A549 (cell line): ENCODE data around the gene STK33. TPM values are rescaled to one million over a fixed set of nuclear protein-coding genes. Genes with fewer than 3 reads are reported as not detected.

Experiments
- ATAC-seq, 2 experiments: fragments of 200-7000 bp in 1 of 2; fragments of >200 bp in 1 of 2; cut with Nextera tagmentation in 1 of 2; cut with Tn5 transposase in 1 of 2; 3 replicates each; pipeline versions ENCODE4 v1.8.0 to v1.9.1; 2018 to 2020; ENCODE audit warnings: mild to moderate bottlenecking in 1 of 2, moderate library complexity in 1 of 2
- CTCF ChIA-PET: fragments of 300-600 bp; sonication (Branson Sonifier 250); formaldehyde crosslinking; extraction: SDS; loops from one replicate; lab custom pipeline; 2021; ENCODE audit warnings: antibody characterized with exemption, inconsistent platforms; lab: Yijun Ruan, JAX
- POLR2A ChIA-PET: fragments of 350-600 bp; formaldehyde crosslinking; extraction: SDS; loops from one replicate; lab custom pipeline; 2021; ENCODE audit warnings: antibody characterized with exemption, inconsistent platforms; lab: Yijun Ruan, JAX
- DNase-seq, 2 experiments: peaks; one replicate each; pipeline versions ENCODE4 v3.0.0 to v3.0.0-alpha.2; 2011 to 2016; ENCODE audit warnings: low read depth in 1 of 2, low spot score in 1 of 2
- FAIRE-seq: peaks from 2 replicates; lab custom pipeline; 2011; peaks lifted over from hg19 to GRCh38; lab: Jason Lieb, UNC
- H3K27ac ChIP-seq, 2 experiments: fragments of >200 bp; sonication (Bioruptor Twin); formaldehyde crosslinking; 3 replicates each; pipeline ENCODE4 v1.5.1; 2016 to 2017
- H3K4me1 ChIP-seq: fragments of >200 bp; sonication (Bioruptor Twin); formaldehyde crosslinking; 3 replicates; pipeline ENCODE4 v1.6.1; 2016
- H3K4me2 ChIP-seq: fragments of >200 bp; sonication (Bioruptor Twin); formaldehyde crosslinking; 3 replicates; pipeline ENCODE4 v1.6.1; 2016
- H3K4me3 ChIP-seq: fragments of >200 bp; sonication (Bioruptor Twin); formaldehyde crosslinking; 3 replicates; pipeline ENCODE4 v1.5.1; 2016
- H3K9me3 ChIP-seq: fragments of >200 bp; sonication (Bioruptor Twin); formaldehyde crosslinking; 3 replicates; pipeline ENCODE4 v1.6.1; 2016
- ATOH8 ChIP-seq: fragments of 250-450 bp; sonication (Bioruptor Pico); IDR thresholded peaks from 2 replicates; pipeline ENCODE4 v1.5.0; 2020; ENCODE audit warnings: low read depth, mild to moderate bottlenecking, moderate library complexity
- CEBPB ChIP-seq, 2 experiments: fragments of >200 bp in 1 of 2; sonication (Bioruptor Twin) in 1 of 2; formaldehyde crosslinking in 1 of 2; IDR thresholded peaks; 2 replicates each; pipeline ENCODE4 v1.6.1; 2012 to 2016
- CHD2 ChIP-seq: fragments of 150-350 bp; IDR thresholded peaks from 2 replicates; pipeline ENCODE4 v1.6.1; 2014; ENCODE audit warnings: low read length; ENCODE audit not compliant: partially characterized antibody
- CHD4 ChIP-seq: fragments of 200-600 bp; sonication (generic); IDR thresholded peaks from 2 replicates; pipeline ENCODE4 v1.6.1; 2016; ENCODE audit warnings: antibody characterized with exemption, mild to moderate bottlenecking, borderline replicate concordance
- EHMT2 ChIP-seq: fragments of 200-600 bp; sonication (generic); IDR thresholded peaks from 2 replicates; pipeline ENCODE4 v1.6.1; 2016; ENCODE audit warnings: antibody characterized with exemption, low read depth, mild to moderate bottlenecking, moderate library complexity
- EP300 ChIP-seq, 2 experiments: fragments of >200 bp; sonication (Bioruptor Twin); formaldehyde crosslinking; IDR thresholded peaks; 2 replicates in 1 of 2; 3 replicates in 1 of 2; pipeline ENCODE4 v1.6.1; 2016 to 2017
- FOSL2 ChIP-seq, 2 experiments: fragments of 450-650 bp in 1 of 2; fragments of >200 bp in 1 of 2; sonication (Bioruptor Twin) in 1 of 2; formaldehyde crosslinking; IDR thresholded peaks; 2 replicates each; pipeline versions ENCODE4 v1.5.0 to v1.6.1; 2016 to 2020; ENCODE audit warnings: mild to moderate bottlenecking in 1 of 2, moderate library complexity in 1 of 2
- HEYL ChIP-seq: fragments of 250-450 bp; sonication (Bioruptor Pico); IDR thresholded peaks from 2 replicates; pipeline ENCODE4 v1.8.0; 2021; ENCODE audit warnings: mild to moderate bottlenecking, moderate library complexity
- HOXA7 ChIP-seq: fragments of 250-450 bp; sonication (Bioruptor Pico); IDR thresholded peaks from 2 replicates; pipeline ENCODE4 v1.5.0; 2020; ENCODE audit warnings: mild to moderate bottlenecking, moderate library complexity
- HOXB5 ChIP-seq: fragments of 250-450 bp; sonication (Bioruptor Pico); IDR thresholded peaks from 2 replicates; pipeline ENCODE4 v1.5.0; 2020; ENCODE audit warnings: mild to moderate bottlenecking, moderate library complexity
- JUNB ChIP-seq: fragments of >200 bp; sonication (Bioruptor Twin); formaldehyde crosslinking; IDR thresholded peaks from 2 replicates; pipeline ENCODE4 v1.6.1; 2016
- MAZ ChIP-seq: fragments of 150-350 bp; IDR thresholded peaks from 2 replicates; pipeline ENCODE4 v1.6.1; 2014; ENCODE audit warnings: antibody characterized with exemption, low read depth, low read length, borderline replicate concordance
- NFE2L2 ChIP-seq: fragments of 150-350 bp; conservative IDR thresholded peaks from 2 replicates; pipeline ENCODE4 v1.6.1; 2014; ENCODE audit warnings: low read length
- NPAS2 ChIP-seq: fragments of 250-450 bp; sonication (Bioruptor Pico); IDR thresholded peaks from 2 replicates; pipeline ENCODE4 v1.8.0; 2022; ENCODE audit warnings: mild to moderate bottlenecking, moderate library complexity, borderline replicate concordance
- REST ChIP-seq: fragments of 200-600 bp; sonication (generic); IDR thresholded peaks from 2 replicates; pipeline ENCODE4 v1.6.1; 2016; ENCODE audit warnings: antibody characterized with exemption, mild to moderate bottlenecking, moderate library complexity
- RFX5 ChIP-seq: fragments of 450-650 bp; IDR thresholded peaks from 2 replicates; pipeline ENCODE4 v1.7.1; 2014; ENCODE audit warnings: antibody characterized with exemption, mild to moderate bottlenecking, moderate library complexity
- ZFP36 ChIP-seq: fragments of 450-650 bp; IDR thresholded peaks from 2 replicates; pipeline ENCODE4 v1.6.1; 2014; ENCODE audit warnings: borderline replicate concordance; ENCODE audit not compliant: partially characterized antibody
- WGBS: methylation state at CpG from one replicate; pipeline ENCODE4 v1.1.6; 2017; ENCODE audit errors: missing lambda C conversion rate; 5-methylcytosine and 5-hydroxymethylcytosine counted together
- polyA plus RNA-seq, 4 experiments: library from polyadenylated mRNA; depleted of rRNA in 3 of 4; stranded (reverse); fragments of >200 nt; fragmentation: RNase III in 1 of 4; extraction: RNeasy Plus Mini Kit Qiagen cat#74134 plus additional on column Dnase treatment in 1 of 4; gene quantifications; 2 replicates in 3 of 4; 3 replicates in 1 of 4; pipeline ENCODE4 v1.2.3, GENCODE V29; 2011 to 2017
- TF ChIP-seq, protein P1 (sequence below): fragments of 150-350 bp; IDR thresholded peaks from 2 replicates; pipeline ENCODE4 v1.6.1; 2014; ENCODE audit warnings: low read depth, mild to moderate bottlenecking, low read length

The STK33 gene
- polyA plus RNA-seq, 2 of the 4 experiments (the other 2 are of a cell fraction) = 5.2 to 5.8 TPM

DNA sequence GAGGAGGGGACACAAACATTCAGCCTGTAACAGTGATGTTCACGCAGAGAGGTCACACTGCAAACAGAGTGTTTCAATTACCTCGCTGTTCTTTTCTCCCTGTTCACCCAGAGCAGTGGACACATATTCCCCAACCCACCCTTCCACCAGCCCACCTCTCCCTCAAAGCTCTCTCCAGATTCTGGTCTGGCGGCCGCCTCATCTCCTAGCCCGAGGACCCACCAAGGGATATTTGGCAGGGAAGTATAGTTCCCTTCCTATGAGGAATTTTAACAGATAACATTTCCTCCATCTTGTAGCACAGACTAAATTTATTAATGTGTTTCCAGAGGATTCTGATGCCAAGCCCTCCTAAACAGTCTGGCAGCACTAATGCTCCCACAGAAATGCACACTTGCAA lies 219.3 kb downstream of the STK33 start:
- DNase-seq = no peak
- 63% methylated on average over 5 of the region's 5 CpGs for WGBS
- Histone ChIP-seq H3K4me3 (no peak overlapping the region), H3K9me3 (no peaks in the 10 kb centered on the region), H3K27ac (no peak overlapping the region), H3K4me1 (no peaks in the 10 kb centered on the region), H3K4me2 (no peak overlapping the region)
- ChIA-PET POLR2A (no interaction called here), CTCF (interaction anchor here (1.3 kb wide), 1 partner anchor 10 kb away, joined by 3 read pairs; no protein-coding TSS in a partner anchor)
- no peak for FAIRE-seq
- no peak for ATAC-seq
- TF ChIP-seq ATOH8 (CRISPR knock-in tag) = no peak
- TF ChIP-seq REST = no peak
- no peak for TF ChIP-seq HEYL (CRISPR knock-in tag)
- TF ChIP-seq HOXA7 (CRISPR knock-in tag) = no peak
- TF ChIP-seq JUNB = no peak
- TF ChIP-seq FOSL2 (IDR thresholded peaks at IDR 0.05) = no peak
- TF ChIP-seq FOSL2 (CRISPR knock-in tag; IDR thresholded peaks at IDR 0.05) = no peak

DNA sequence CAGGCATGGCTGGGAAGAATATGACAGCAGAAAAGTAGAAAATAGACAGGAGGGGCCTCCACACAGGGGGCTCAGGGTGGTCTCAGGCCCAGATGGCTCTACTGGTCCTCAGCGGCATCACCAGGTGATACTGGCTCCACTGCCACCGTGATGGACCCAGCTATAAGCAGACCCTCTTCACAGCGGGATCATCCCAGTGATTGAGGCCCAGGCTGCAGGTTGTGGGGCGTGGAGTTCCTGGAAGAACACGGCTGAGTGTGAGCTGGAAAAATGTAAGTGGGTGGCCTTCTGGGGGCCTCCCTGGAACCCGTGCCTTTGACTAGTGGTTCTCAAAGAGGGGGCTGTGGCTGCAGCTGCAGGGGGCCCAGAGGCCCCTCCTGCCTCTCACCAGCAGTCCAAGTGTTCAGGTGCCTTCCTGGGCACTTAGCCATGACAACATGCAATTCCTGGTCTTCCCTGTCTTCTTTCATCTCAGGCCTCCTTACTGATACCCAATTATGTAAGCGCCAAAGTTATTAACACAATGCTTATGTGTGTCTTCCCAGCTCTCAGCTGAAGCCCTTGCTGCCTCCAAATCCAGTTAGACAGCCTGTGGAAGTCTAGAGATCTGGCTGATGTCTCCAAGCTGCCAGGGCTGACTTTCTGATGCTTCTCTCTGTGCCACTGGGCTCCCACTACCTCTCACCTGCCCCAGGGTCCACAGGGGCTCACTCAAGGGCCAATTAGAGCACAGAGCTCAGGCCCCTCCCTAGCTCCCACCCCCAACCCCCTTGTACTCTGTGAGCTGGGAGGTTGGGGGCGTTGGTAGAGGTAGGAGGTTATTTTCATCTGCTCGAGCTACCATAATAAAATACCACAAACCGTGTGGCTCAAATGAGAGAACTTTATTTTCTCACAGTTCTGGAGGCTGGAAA lies 220.3 kb downstream of the STK33 start:
- POLR2A ChIA-PET = no interaction called here
- 34% methylated on average over 10 of the region's 10 CpGs for WGBS
- Histone ChIP-seq H3K4me3 (no peak overlapping the region), H3K4me1 (no peaks in the 10 kb centered on the region), H3K27ac (no peak overlapping the region), H3K9me3 (no peaks in the 10 kb centered on the region), H3K4me2 (no peak overlapping the region)
- DNase-seq (no peak), ATAC-seq (no peak), FAIRE-seq (no peak)
- TF ChIP-seq NFE2L2 (no peak), EHMT2 (no peak), EP300 (IDR thresholded peaks at IDR 0.05) (no peak), HOXB5 (no peak), MAZ (no peak), NPAS2 (CRISPR knock-in tag) (no peak), RFX5 (no peak), HEYL (CRISPR knock-in tag) (no peak), CHD2 (no peak), CEBPB (IDR thresholded peaks at IDR 0.05) (no peak), CHD4 (no peak), ZFP36 (no peak)
- TF ChIP-seq, protein P1, sequence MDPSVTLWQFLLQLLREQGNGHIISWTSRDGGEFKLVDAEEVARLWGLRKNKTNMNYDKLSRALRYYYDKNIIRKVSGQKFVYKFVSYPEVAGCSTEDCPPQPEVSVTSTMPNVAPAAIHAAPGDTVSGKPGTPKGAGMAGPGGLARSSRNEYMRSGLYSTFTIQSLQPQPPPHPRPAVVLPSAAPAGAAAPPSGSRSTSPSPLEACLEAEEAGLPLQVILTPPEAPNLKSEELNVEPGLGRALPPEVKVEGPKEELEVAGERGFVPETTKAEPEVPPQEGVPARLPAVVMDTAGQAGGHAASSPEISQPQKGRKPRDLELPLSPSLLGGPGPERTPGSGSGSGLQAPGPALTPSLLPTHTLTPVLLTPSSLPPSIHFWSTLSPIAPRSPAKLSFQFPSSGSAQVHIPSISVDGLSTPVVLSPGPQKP = no peak
- CTCF ChIA-PET = interaction anchor here (1.3 kb wide), 1 partner anchor 9 kb away, joined by 3 read pairs; no protein-coding TSS in a partner anchor
